IMR-90 (cell line): Measurements from ENCODE around the gene HLA-DOB. TPM values are rescaled to one million over a fixed set of nuclear protein-coding genes. Genes with fewer than 3 reads are reported as not detected.

Experiments
- ATAC-seq: fragments of 200-7000 bp; cut with Tn5 transposase; 2 replicates; pipeline ENCODE4 v1.9.1; 2020; ENCODE audit warnings: low read depth, mild to moderate bottlenecking, moderate library complexity
- BruUV-seq: library from RNA; stranded (reverse); fragments of 400-500 nt; replicated peaks from 2 replicates; lab custom pipeline; 2021; lab: Mats Ljungman, UMichigan
- CTCF ChIA-PET: fragments of 300-600 bp; formaldehyde crosslinking; extraction: SDS; loops from one replicate; lab custom pipeline; 2021; ENCODE audit warnings: antibody characterized with exemption; lab: Yijun Ruan, JAX
- POLR2A ChIA-PET: fragments of 300-600 bp; sonication (Branson Sonifier 250); formaldehyde crosslinking; loops from one replicate; lab custom pipeline; 2022; ENCODE audit warnings: antibody characterized with exemption; ENCODE audit not compliant: unreplicated experiment; lab: Charles Lee
- DNase-seq: peaks from one replicate; pipeline ENCODE4 v3.0.0; 2013
- H2AFZ ChIP-seq: replicated peaks from 2 replicates; pipeline ENCODE3; 2013; ENCODE audit warnings: low read length, mild to moderate bottlenecking; ENCODE audit not compliant: poor library complexity
- H2AK5ac ChIP-seq: 2 replicates; pipeline ENCODE4 v1.6.1; 2013; ENCODE audit warnings: low read depth, low read length, inconsistent platforms
- H2AK9ac ChIP-seq: replicated peaks from 2 replicates; pipeline ENCODE3; 2013; ENCODE audit warnings: mild to moderate bottlenecking, low read depth, low read length, moderate library complexity; ENCODE audit not compliant: poor library complexity
- H2BK120ac ChIP-seq: 2 replicates; pipeline ENCODE4 v1.6.1; 2013; ENCODE audit warnings: low read depth, low read length, inconsistent platforms
- H2BK15ac ChIP-seq: 3 replicates; pipeline ENCODE4 v1.6.1; 2013; ENCODE audit warnings: low read depth, low read length, inconsistent platforms
- H2BK20ac ChIP-seq: 2 replicates; pipeline ENCODE4 v1.6.1; 2013; ENCODE audit warnings: low read depth, mild to moderate bottlenecking, inconsistent platforms, low read length, moderate library complexity
- H2BK5ac ChIP-seq: 2 replicates; pipeline ENCODE4 v1.6.1; 2013; ENCODE audit warnings: mild to moderate bottlenecking, low read depth, low read length, inconsistent platforms; ENCODE audit not compliant: poor library complexity, severe bottlenecking
- H3K14ac ChIP-seq: replicated peaks from 2 replicates; pipeline ENCODE4 v1.6.1; 2013; ENCODE audit warnings: low read depth, low read length, inconsistent platforms
- H3K18ac ChIP-seq: 2 replicates; pipeline ENCODE4 v1.6.1; 2013; ENCODE audit warnings: low read depth, low read length, control low read depth
- H3K23ac ChIP-seq: 2 replicates; pipeline ENCODE4 v1.6.1; 2013; ENCODE audit warnings: low read depth, low read length, inconsistent platforms
- H3K27ac ChIP-seq: 2 replicates; pipeline ENCODE4 v1.5.1; 2013; ENCODE audit warnings: mild to moderate bottlenecking, control low read depth, low read length; ENCODE audit not compliant: insufficient read depth
- H3K27me3 ChIP-seq: 2 replicates; pipeline ENCODE4 v1.6.1; 2013; ENCODE audit warnings: low read length; ENCODE audit not compliant: control insufficient read depth, insufficient read depth
- H3K36me3 ChIP-seq: 2 replicates; pipeline ENCODE4 v1.6.1; 2013; ENCODE audit warnings: low read length, mixed read lengths; ENCODE audit not compliant: control insufficient read depth, insufficient read depth
- H3K4ac ChIP-seq: 2 replicates; pipeline ENCODE4 v1.6.1; 2013; ENCODE audit warnings: low read depth, low read length, inconsistent platforms
- H3K4me1 ChIP-seq: 2 replicates; pipeline ENCODE4 v1.6.1; 2013; ENCODE audit warnings: low read length, mixed read lengths; ENCODE audit not compliant: control insufficient read depth, insufficient read depth
- H3K4me2 ChIP-seq: 2 replicates; pipeline ENCODE4 v1.6.1; 2013; ENCODE audit warnings: low read depth, mild to moderate bottlenecking, control low read depth, low read length, moderate library complexity
- H3K4me3 ChIP-seq: 2 replicates; pipeline ENCODE4 v1.5.1; 2013; ENCODE audit warnings: low read depth, mild to moderate bottlenecking, control low read depth, low read length, moderate library complexity; ENCODE audit not compliant: insufficient read depth
- H3K56ac ChIP-seq: 2 replicates; pipeline ENCODE4 v1.6.1; 2013; ENCODE audit warnings: low read length, inconsistent platforms; ENCODE audit not compliant: insufficient read depth; ENCODE audit errors: extremely low read depth
- H3K79me1 ChIP-seq, 2 experiments: 2 replicates each; pipeline ENCODE4 v1.6.1; 2013; ENCODE audit warnings: low read length in 2 of 2, inconsistent platforms in 1 of 2, low read depth in 1 of 2
- H3K9ac ChIP-seq: 2 replicates; pipeline ENCODE4 v1.6.1; 2013; ENCODE audit warnings: low read depth, low read length, control low read depth
- H3K9me1 ChIP-seq: 2 replicates; pipeline ENCODE4 v1.6.1; 2013; ENCODE audit warnings: low read length, inconsistent platforms; ENCODE audit not compliant: insufficient read depth
- H3K9me3 ChIP-seq: 2 replicates; pipeline ENCODE4 v1.6.1; 2013; ENCODE audit warnings: low read length; ENCODE audit not compliant: control insufficient read depth, insufficient read depth
- H4K20me1 ChIP-seq: 2 replicates; pipeline ENCODE4 v1.6.1; 2013; ENCODE audit warnings: low read length, inconsistent platforms; ENCODE audit not compliant: insufficient read depth
- H4K5ac ChIP-seq: 2 replicates; pipeline ENCODE4 v1.6.1; 2013; ENCODE audit warnings: mild to moderate bottlenecking, low read depth, low read length, control low read depth
- H4K8ac ChIP-seq, 2 experiments: 2 replicates each; pipeline ENCODE4 v1.6.1; 2013; ENCODE audit warnings: low read depth in 2 of 2, low read length in 2 of 2, control low read depth in 1 of 2, inconsistent platforms in 1 of 2
- H4K91ac ChIP-seq: 2 replicates; pipeline ENCODE4 v1.6.1; 2013; ENCODE audit warnings: low read depth, low read length, inconsistent platforms; ENCODE audit not compliant: insufficient read depth
- BHLHE40 ChIP-seq: fragments of 150-350 bp; IDR thresholded peaks from 2 replicates; pipeline ENCODE4 v1.6.1; 2016; ENCODE audit warnings: mild to moderate bottlenecking, low read depth, low read length
- CEBPB ChIP-seq: IDR thresholded peaks from 2 replicates; pipeline ENCODE4 v1.6.1; 2012; ENCODE audit warnings: low read depth, low read length, improper control_type of control experiment
- CHD1 ChIP-seq: IDR thresholded peaks from 2 replicates; pipeline ENCODE4 v1.6.1; 2012; ENCODE audit warnings: low read depth, low read length, improper control_type of control experiment
- FOS ChIP-seq: fragments of 150-350 bp; IDR thresholded peaks from 2 replicates; pipeline ENCODE4 v1.6.1; 2016; ENCODE audit warnings: low read depth, low read length
- MAFK ChIP-seq: IDR thresholded peaks from 2 replicates; pipeline ENCODE4 v1.6.1; 2012; ENCODE audit warnings: low read depth, low read length, improper control_type of control experiment
- MAZ ChIP-seq: IDR thresholded peaks from 2 replicates; pipeline ENCODE4 v1.6.1; 2012; ENCODE audit warnings: low read depth, mild to moderate bottlenecking, low read length, improper control_type of control experiment, moderate library complexity, borderline replicate concordance
- MXI1 ChIP-seq: IDR thresholded peaks from 2 replicates; pipeline ENCODE4 v1.6.1; 2012; ENCODE audit warnings: low read depth, mild to moderate bottlenecking, low read length, moderate library complexity, borderline replicate concordance
- NFE2L2 ChIP-seq: fragments of 150-350 bp; IDR thresholded peaks from 2 replicates; pipeline ENCODE4 v1.6.1; 2016; ENCODE audit warnings: low read depth, mild to moderate bottlenecking, low read length
- RAD21 ChIP-seq: IDR thresholded peaks from 2 replicates; pipeline ENCODE4 v1.6.1; 2012; ENCODE audit warnings: low read length, improper control_type of control experiment
- RCOR1 ChIP-seq: IDR thresholded peaks from 2 replicates; pipeline ENCODE4 v1.6.1; 2012; ENCODE audit warnings: mild to moderate bottlenecking, low read length, improper control_type of control experiment; ENCODE audit not compliant: insufficient replicate concordance
- RFX5 ChIP-seq: IDR thresholded peaks from 2 replicates; pipeline ENCODE4 v1.8.0; 2012; ENCODE audit warnings: low read depth, mild to moderate bottlenecking, low read length, moderate library complexity
- SMC3 ChIP-seq: fragments of 150-350 bp; IDR thresholded peaks from 2 replicates; pipeline ENCODE4 v1.6.1; 2016; ENCODE audit warnings: low read depth, mild to moderate bottlenecking, antibody characterized with exemption, low read length, moderate library complexity
- WGBS, 2 experiments: methylation state at CpG; one replicate each; pipeline versions ENCODE4 v1.1.5 to v1.1.7; 2013; ENCODE audit warnings: missing lambda C conversion rate in 2 of 2; ENCODE audit not compliant: insufficient read length in 1 of 2; ENCODE audit errors: extremely low coverage in 2 of 2; 5-methylcytosine and 5-hydroxymethylcytosine counted together
- dilution Hi-C: fragments of 300-500 bp; cut with HindIII; formaldehyde crosslinking; loops from one replicate; pipeline ENCODE4 v1.14.3; 2018; ENCODE audit warnings: low sequenced_read_pairs; ENCODE audit not compliant: unreplicated experiment
- in situ Hi-C: fragments of 300-500 bp; cut with MboI; formaldehyde crosslinking; loops from 3 replicates; pipeline ENCODE4 v1.14.3; 2019; ENCODE audit warnings: low sequenced_read_pairs, inconsistent platforms, mixed read lengths
- intact Hi-C: fragments of 100-400 bp; cut with micrococcal nuclease; formaldehyde crosslinking; loops from 2 replicates; pipeline ENCODE4 v1.10.0; 2022
- polyA plus RNA-seq, 3 experiments: library from polyadenylated mRNA; depleted of rRNA; stranded (reverse); fragments of >200 nt; gene quantifications; 2 replicates each; pipeline ENCODE4 v1.2.3, GENCODE V29; 2012; ENCODE audit warnings: low replicate concordance in 1 of 3
- total RNA-seq: library from RNA; depleted of rRNA; stranded (reverse); fragments of >200 nt; gene quantifications from 2 replicates; pipeline ENCODE4 v1.2.3, GENCODE V29; 2012
- TF ChIP-seq, protein P1 (sequence below): fragments of 150-350 bp; IDR thresholded peaks from 2 replicates; pipeline ENCODE4 v1.6.1; 2016; ENCODE audit warnings: low read depth, mild to moderate bottlenecking, low read length, moderate library complexity, borderline replicate concordance
- TF ChIP-seq, protein P2 (sequence below): conservative IDR thresholded peaks from 2 replicates; pipeline ENCODE4 v1.5.1; 2012; ENCODE audit warnings: mild to moderate bottlenecking, low read depth, low read length, improper control_type of control experiment
- TF ChIP-seq, protein P3 (sequence below): fragments of 150-350 bp; IDR thresholded peaks from 2 replicates; pipeline ENCODE4 v1.6.1; 2017; ENCODE audit warnings: mild to moderate bottlenecking, antibody characterized with exemption, low read length, low read depth

HLA-DOB gene
- total and polyA plus RNA-seq, 2 of the 4 experiments (the other 2 are of a cell fraction) = 0.36 to 2.3 TPM

DNA sequence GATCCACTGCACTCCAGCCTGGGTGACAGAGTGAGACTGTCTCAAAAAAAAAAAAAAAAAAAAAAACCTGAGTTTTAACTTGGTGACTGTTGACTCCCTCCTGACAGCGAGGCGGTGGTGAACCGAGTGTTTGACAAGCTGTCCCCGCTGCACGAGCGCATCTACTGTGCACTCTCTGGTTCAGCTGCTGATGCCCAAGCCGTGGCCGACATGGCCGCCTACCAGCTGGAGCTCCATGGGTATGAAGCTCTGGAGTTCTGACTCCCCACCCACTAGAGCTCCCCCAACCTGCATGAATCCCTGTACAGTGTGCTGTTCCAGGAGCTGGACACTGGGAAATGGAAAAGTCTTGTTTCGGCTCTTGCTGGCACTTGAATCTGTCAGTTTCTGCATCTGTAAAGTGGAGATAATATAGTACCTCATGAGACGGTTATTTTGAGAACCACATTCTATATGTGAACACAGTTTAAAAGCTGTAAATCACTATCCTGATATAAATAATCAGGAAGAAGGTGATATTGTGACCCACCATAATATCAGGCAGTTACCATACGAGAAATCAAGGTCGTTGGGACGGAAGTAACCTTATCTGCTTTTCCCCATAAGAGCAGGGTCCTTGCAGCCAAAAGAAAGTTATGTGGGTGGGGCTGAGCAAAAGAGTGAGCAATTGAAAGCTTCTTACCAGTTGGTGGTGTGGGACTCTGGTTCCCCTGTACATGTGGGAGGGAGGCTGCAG lies 40.5 kb upstream of the HLA-DOB start:
- H3K9me3 ChIP-seq = no peaks in the 10 kb centered on the region
- DNase-seq = no peak
- no peak overlapping the region for H3K23ac ChIP-seq
- no peak overlapping the region for H3K56ac ChIP-seq
- no TSS peak for BruUV-seq
- no peak overlapping the region for H2BK20ac ChIP-seq
- intact Hi-C loops = no loop called here
- H2AK9ac ChIP-seq = no peak overlapping the region
- H4K8ac ChIP-seq = no peak overlapping the region
- no peak overlapping the region for H3K4me2 ChIP-seq
- in situ Hi-C loops = no loop called here
- no peak overlapping the region for H2BK15ac ChIP-seq
- no peaks in the 10 kb centered on the region for H3K9me1 ChIP-seq
- dilution Hi-C loops = no loop called here
- H2BK120ac ChIP-seq = no peak overlapping the region
- H2BK5ac ChIP-seq = no peak overlapping the region
- H3K9ac ChIP-seq = no peak overlapping the region
- H3K4me1 ChIP-seq = peaks cover 4% of the 10 kb centered on the region
- H2AFZ ChIP-seq = no peak overlapping the region
- no peak overlapping the region for H3K14ac ChIP-seq
- H3K27ac ChIP-seq = no peak overlapping the region
- H3K18ac ChIP-seq = no peak overlapping the region
- H4K5ac ChIP-seq = no peak overlapping the region
- H4K20me1 ChIP-seq = no peaks in the 10 kb centered on the region
- ChIA-PET POLR2A (interaction anchor here (1.5 kb wide), 1 partner anchor 11 kb away, joined by 3 read pairs; no protein-coding TSS in a partner anchor), CTCF (interaction anchor here (1.5 to 4.4 kb wide), 2 partner anchors 11 to 19 kb away, joined by 6 to 44 read pairs; partner anchors contain the start of gene TAP2)
- ATAC-seq = no peak
- peaks cover 2 to 14% of the 10 kb centered on the region in 2 experiments for H3K79me1 ChIP-seq
- no peak overlapping the region for H2AK5ac ChIP-seq
- H3K27me3 ChIP-seq = no peaks in the 10 kb centered on the region
- H3K4me3 ChIP-seq = no peak overlapping the region
- H4K91ac ChIP-seq = no peak overlapping the region
- no peaks in the 10 kb centered on the region; the same call in 1 of the 2 replicates for H3K36me3 ChIP-seq
- no peak overlapping the region for H3K4ac ChIP-seq
- WGBS, 2 experiments = no CpG with 5 or more reads among the region's 14 CpGs
- TF ChIP-seq, protein P1, sequence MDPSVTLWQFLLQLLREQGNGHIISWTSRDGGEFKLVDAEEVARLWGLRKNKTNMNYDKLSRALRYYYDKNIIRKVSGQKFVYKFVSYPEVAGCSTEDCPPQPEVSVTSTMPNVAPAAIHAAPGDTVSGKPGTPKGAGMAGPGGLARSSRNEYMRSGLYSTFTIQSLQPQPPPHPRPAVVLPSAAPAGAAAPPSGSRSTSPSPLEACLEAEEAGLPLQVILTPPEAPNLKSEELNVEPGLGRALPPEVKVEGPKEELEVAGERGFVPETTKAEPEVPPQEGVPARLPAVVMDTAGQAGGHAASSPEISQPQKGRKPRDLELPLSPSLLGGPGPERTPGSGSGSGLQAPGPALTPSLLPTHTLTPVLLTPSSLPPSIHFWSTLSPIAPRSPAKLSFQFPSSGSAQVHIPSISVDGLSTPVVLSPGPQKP = no peak
- TF ChIP-seq, protein P2, sequence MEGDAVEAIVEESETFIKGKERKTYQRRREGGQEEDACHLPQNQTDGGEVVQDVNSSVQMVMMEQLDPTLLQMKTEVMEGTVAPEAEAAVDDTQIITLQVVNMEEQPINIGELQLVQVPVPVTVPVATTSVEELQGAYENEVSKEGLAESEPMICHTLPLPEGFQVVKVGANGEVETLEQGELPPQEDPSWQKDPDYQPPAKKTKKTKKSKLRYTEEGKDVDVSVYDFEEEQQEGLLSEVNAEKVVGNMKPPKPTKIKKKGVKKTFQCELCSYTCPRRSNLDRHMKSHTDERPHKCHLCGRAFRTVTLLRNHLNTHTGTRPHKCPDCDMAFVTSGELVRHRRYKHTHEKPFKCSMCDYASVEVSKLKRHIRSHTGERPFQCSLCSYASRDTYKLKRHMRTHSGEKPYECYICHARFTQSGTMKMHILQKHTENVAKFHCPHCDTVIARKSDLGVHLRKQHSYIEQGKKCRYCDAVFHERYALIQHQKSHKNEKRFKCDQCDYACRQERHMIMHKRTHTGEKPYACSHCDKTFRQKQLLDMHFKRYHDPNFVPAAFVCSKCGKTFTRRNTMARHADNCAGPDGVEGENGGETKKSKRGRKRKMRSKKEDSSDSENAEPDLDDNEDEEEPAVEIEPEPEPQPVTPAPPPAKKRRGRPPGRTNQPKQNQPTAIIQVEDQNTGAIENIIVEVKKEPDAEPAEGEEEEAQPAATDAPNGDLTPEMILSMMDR = no peak
- no peak for TF ChIP-seq MAFK
- TF ChIP-seq FOS = no peak
- TF ChIP-seq RAD21 = no peak
- no peak for TF ChIP-seq RCOR1
- TF ChIP-seq BHLHE40 = no peak
- TF ChIP-seq NFE2L2 = no peak
- TF ChIP-seq, protein P3, sequence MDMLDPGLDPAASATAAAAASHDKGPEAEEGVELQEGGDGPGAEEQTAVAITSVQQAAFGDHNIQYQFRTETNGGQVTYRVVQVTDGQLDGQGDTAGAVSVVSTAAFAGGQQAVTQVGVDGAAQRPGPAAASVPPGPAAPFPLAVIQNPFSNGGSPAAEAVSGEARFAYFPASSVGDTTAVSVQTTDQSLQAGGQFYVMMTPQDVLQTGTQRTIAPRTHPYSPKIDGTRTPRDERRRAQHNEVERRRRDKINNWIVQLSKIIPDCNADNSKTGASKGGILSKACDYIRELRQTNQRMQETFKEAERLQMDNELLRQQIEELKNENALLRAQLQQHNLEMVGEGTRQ = no peak
- no peak for TF ChIP-seq SMC3
- no peak for TF ChIP-seq MXI1
- TF ChIP-seq RFX5 = no peak
- TF ChIP-seq MAZ = no peak
- TF ChIP-seq CHD1 = no peak
- TF ChIP-seq CEBPB = no peak
